ENCODE results near the gene SGIP1. TPM values are rescaled to one million over a fixed set of nuclear protein-coding genes. Genes with fewer than 3 reads are reported as not detected.
A peak's percentile ranks its signal among the peaks of the same experiment; 100 is the strongest.

The SGIP1 gene
- total and polyA plus RNA-seq, 2 of the 4 experiments (the other 2 are of a cell fraction), result 27.1 to 42.7 TPM

DNA sequence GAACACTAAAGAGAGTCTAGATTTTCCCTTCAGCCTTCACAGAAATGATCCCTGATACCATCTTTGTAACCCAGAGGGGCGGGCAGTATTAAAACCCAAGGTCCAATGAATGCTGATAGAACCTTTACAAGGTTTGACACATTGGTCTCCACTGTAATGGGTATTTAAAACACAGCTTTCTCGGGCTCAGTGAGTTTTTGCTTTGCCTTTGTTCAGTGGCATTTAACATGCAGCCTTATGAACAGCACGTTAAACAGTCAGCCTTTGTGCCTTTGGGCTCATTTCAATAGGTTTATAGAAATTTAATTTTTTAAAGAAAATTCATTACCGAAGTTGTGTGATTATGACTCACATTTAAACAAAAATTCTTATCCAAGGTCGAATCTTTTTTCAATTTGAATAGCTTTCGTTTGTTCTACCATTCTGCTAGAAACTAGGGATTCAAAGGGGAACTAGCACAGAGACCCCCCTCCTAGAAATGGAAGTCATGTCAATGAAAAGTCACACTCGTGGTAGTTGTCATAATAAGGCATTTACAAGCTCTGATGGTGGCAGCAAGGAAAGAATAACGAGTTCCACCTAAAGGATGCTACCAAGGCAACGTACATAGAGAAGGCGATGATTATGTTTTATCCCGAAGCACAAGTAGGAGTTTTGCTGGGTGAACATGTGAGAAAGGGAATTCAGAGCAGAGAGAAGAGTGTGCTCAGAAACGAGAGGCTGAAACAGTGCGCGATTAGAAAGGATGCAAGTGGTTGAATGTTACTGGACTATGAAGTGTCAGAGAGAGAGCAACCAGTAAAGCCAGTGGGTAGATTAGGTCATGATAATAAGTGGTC is 66.2 kb downstream of the SGIP1 start:
- Histone ChIP-seq H3K4me1 (ENCODE audit: control insufficient read depth, insufficient read depth, low read length) (peaks cover 10% of the 10 kb centered on the region), H3K9me1 (ENCODE audit: insufficient read depth, low read length) (peaks cover 8% of the 10 kb centered on the region), H3K27me3 (ENCODE audit: control insufficient read depth, insufficient read depth, low read length) (no peaks in the 10 kb centered on the region), H4K20me1 (ENCODE audit: insufficient read depth, low read length) (peaks cover 7% of the 10 kb centered on the region; the same call in 1 of the 2 replicates), H3K27ac (ENCODE audit: insufficient read depth, low read length) (peak overlapping the region; percentile 21; the same call in 1 of the 2 replicates), H2AK5ac (ENCODE audit: low read depth, low read length) (peak overlapping the region; percentile 23; the same call in 1 of the 2 replicates), H3K9ac (ENCODE audit: low read depth, low read length) (no peak overlapping the region), H2AFZ (replicated peaks; ENCODE audit: low read length, poor library complexity) (no peak overlapping the region), H3K14ac (replicated peaks; ENCODE audit: low read depth, low read length) (peak overlapping the region; percentile 93; the same call in 1 of the 2 replicates), H3K18ac (ENCODE audit: low read depth, low read length) (0 out of 2 replicates have a peak overlapping the region, but pooled peaks have one; percentile 13), H4K5ac (ENCODE audit: low read depth, low read length) (no peak overlapping the region), H2AK9ac (replicated peaks; ENCODE audit: low read depth, low read length, poor library complexity) (no peak overlapping the region), H3K4me2 (ENCODE audit: low read depth, low read length) (no peak overlapping the region), H4K91ac (ENCODE audit: insufficient read depth, low read depth, low read length) (no peak overlapping the region), H3K4ac (ENCODE audit: low read depth, low read length) (peak overlapping the region; percentile 87; the same call in 1 of the 2 replicates), H3K36me3 (ENCODE audit: control insufficient read depth, insufficient read depth, low read length) (peaks cover 18% of the 10 kb centered on the region), H2BK15ac (ENCODE audit: low read depth, low read length) (0 out of 3 replicates have a peak overlapping the region, but pooled peaks have one; percentile 15), H4K8ac (ENCODE audit: low read depth in 2 of 2, low read length in 2 of 2) (peak overlapping the region; percentile 44 to 51; a peak in 1 of 4 replicates), H2BK5ac (ENCODE audit: low read depth, low read length, poor library complexity, severe bottlenecking) (no peak overlapping the region), H2BK120ac (ENCODE audit: low read depth, low read length) (peak overlapping the region; percentile 72), H3K79me1 (ENCODE audit: low read depth in 1 of 2, low read length in 2 of 2) (peaks cover 26 to 62% of the 10 kb centered on the region in 2 experiments), H3K23ac (ENCODE audit: low read depth, low read length) (peak overlapping the region; percentile 32; the same call in 1 of the 2 replicates), H3K56ac (ENCODE audit: extremely low read depth, insufficient read depth, low read length) (no peak overlapping the region), H3K9me3 (ENCODE audit: control insufficient read depth, insufficient read depth, low read length) (no peaks in the 10 kb centered on the region), H2BK20ac (ENCODE audit: low read depth, low read length) (peak overlapping the region; percentile 60; the same call in 1 of the 2 replicates), H3K4me3 (ENCODE audit: insufficient read depth, low read depth, low read length) (no peak overlapping the region)
- DNase-seq (no peak), ATAC-seq (ENCODE audit: low read depth) (no peak)
- no TSS peak for BruUV-seq (replicated peaks)
- WGBS, 2 experiments (ENCODE audit: extremely low coverage in 2 of 2, insufficient read length in 1 of 2), result 96% methylated on average over 8 of the region's 14 CpGs; no CpG with 5 or more reads in 1 of the 2 experiments
- dilution Hi-C loops (cut with HindIII; ENCODE audit: low sequenced_read_pairs, unreplicated experiment) (no loop called here), in situ Hi-C loops (cut with MboI; ENCODE audit: low sequenced_read_pairs) (no loop called here), intact Hi-C loops (cut with micrococcal nuclease) (no loop called here)
- TF ChIP-seq FOS (IDR thresholded peaks at IDR 0.05; ENCODE audit: low read depth, low read length), result no peak
- no peak for TF ChIP-seq MXI1 (IDR thresholded peaks at IDR 0.05; ENCODE audit: borderline replicate concordance, low read depth, low read length)
- TF ChIP-seq RFX5 (IDR thresholded peaks at IDR 0.05; ENCODE audit: low read depth, low read length), result no peak
- TF ChIP-seq RCOR1 (IDR thresholded peaks at IDR 0.05; ENCODE audit: insufficient replicate concordance, low read length), result no peak
- TF ChIP-seq, protein P1, sequence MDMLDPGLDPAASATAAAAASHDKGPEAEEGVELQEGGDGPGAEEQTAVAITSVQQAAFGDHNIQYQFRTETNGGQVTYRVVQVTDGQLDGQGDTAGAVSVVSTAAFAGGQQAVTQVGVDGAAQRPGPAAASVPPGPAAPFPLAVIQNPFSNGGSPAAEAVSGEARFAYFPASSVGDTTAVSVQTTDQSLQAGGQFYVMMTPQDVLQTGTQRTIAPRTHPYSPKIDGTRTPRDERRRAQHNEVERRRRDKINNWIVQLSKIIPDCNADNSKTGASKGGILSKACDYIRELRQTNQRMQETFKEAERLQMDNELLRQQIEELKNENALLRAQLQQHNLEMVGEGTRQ (IDR thresholded peaks at IDR 0.05; ENCODE audit: low read depth, low read length), result no peak
- no peak for TF ChIP-seq CEBPB (IDR thresholded peaks at IDR 0.05; ENCODE audit: low read depth, low read length)
- TF ChIP-seq, protein P2, sequence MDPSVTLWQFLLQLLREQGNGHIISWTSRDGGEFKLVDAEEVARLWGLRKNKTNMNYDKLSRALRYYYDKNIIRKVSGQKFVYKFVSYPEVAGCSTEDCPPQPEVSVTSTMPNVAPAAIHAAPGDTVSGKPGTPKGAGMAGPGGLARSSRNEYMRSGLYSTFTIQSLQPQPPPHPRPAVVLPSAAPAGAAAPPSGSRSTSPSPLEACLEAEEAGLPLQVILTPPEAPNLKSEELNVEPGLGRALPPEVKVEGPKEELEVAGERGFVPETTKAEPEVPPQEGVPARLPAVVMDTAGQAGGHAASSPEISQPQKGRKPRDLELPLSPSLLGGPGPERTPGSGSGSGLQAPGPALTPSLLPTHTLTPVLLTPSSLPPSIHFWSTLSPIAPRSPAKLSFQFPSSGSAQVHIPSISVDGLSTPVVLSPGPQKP (IDR thresholded peaks at IDR 0.05; ENCODE audit: borderline replicate concordance, low read depth, low read length), result no peak
- no peak for TF ChIP-seq MAZ (IDR thresholded peaks at IDR 0.05; ENCODE audit: borderline replicate concordance, low read depth, low read length)
- TF ChIP-seq, protein P3, sequence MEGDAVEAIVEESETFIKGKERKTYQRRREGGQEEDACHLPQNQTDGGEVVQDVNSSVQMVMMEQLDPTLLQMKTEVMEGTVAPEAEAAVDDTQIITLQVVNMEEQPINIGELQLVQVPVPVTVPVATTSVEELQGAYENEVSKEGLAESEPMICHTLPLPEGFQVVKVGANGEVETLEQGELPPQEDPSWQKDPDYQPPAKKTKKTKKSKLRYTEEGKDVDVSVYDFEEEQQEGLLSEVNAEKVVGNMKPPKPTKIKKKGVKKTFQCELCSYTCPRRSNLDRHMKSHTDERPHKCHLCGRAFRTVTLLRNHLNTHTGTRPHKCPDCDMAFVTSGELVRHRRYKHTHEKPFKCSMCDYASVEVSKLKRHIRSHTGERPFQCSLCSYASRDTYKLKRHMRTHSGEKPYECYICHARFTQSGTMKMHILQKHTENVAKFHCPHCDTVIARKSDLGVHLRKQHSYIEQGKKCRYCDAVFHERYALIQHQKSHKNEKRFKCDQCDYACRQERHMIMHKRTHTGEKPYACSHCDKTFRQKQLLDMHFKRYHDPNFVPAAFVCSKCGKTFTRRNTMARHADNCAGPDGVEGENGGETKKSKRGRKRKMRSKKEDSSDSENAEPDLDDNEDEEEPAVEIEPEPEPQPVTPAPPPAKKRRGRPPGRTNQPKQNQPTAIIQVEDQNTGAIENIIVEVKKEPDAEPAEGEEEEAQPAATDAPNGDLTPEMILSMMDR (conservative IDR thresholded peaks at IDR 0.05; ENCODE audit: low read depth, low read length), result no peak
- ChIA-PET CTCF (no interaction called here), POLR2A (ENCODE audit: unreplicated experiment) (interaction anchor here (0.6 kb wide), 1 partner anchor 18 kb away, joined by 3 read pairs; no protein-coding TSS in a partner anchor)

Data from IMR-90 (cell line).